ENCODE measurements around the gene MED31.

MED31 gene

DNA sequence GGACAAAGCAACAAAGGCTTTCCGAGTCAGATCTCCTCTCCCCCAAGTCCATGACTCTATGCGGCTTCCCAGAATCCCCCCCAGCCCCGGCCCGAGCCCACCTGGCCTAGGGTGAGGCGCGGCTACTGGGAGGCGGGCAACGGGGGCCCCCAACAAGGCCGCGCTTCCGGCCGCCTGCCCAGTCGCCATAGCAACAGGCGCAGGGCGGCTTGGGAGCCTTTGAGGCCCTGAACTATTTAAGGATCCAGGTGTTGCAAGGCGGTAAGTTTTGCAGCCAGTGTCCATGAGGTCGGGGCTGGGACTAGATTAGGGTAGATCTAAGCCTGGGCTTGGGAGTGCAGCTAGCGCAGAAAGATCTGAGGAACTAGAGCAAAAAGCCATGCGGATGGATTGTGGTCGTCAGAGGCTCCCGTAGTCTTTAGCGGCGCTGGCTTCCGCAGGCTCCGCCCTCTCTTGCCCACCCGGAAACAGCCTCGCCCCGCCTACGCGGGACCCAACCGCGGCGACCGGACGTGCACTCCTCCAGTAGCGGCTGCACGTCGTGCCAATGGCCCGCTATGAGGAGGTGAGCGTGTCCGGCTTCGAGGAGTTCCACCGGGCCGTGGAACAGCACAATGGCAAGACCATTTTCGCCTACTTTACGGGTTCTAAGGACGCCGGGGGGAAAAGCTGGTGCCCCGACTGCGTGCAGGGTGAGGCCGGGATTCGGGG lies 10.7 kb downstream of the MED31 start, which contains the start of the genes KIAA0753 and TXNDC17:
Gene KIAA0753, minus strand, starts transcription at position 176 of the 711 bp plus-strand sequence. CDS start 5,608 bp downstream, outside the sequence.
Gene TXNDC17, plus strand, starts transcription at position 525 of the 711 bp plus-strand sequence. Its CDS starts 23 bp downstream, at position 548.
- peaks cover 12 to 24% (median 13%) of the 10 kb centered on the region in 3 donors for H3K36me3 ChIP-seq
- H3K4me3 ChIP-seq = peak within 1 kb of the TSS; percentile 61 to 77
- peak within 1 kb of the TSS; percentile 66 to 84 for H3K27ac ChIP-seq
- intact Hi-C loops (cut with DNase I; ENCODE audit: low total_unique reads) = no loop called here
- TF ChIP-seq, protein P1, sequence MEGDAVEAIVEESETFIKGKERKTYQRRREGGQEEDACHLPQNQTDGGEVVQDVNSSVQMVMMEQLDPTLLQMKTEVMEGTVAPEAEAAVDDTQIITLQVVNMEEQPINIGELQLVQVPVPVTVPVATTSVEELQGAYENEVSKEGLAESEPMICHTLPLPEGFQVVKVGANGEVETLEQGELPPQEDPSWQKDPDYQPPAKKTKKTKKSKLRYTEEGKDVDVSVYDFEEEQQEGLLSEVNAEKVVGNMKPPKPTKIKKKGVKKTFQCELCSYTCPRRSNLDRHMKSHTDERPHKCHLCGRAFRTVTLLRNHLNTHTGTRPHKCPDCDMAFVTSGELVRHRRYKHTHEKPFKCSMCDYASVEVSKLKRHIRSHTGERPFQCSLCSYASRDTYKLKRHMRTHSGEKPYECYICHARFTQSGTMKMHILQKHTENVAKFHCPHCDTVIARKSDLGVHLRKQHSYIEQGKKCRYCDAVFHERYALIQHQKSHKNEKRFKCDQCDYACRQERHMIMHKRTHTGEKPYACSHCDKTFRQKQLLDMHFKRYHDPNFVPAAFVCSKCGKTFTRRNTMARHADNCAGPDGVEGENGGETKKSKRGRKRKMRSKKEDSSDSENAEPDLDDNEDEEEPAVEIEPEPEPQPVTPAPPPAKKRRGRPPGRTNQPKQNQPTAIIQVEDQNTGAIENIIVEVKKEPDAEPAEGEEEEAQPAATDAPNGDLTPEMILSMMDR (IDR thresholded peaks at IDR 0.05) = peak in 1 of 2 experiments; percentile 8
- no peaks in the 10 kb centered on the region for H3K27me3 ChIP-seq
- peaks cover 0 to 28% (median 21%) of the 10 kb centered on the region in 4 donors for H3K4me1 ChIP-seq
- peak; percentile 91 to 95 for DNase-seq
- H3K9me3 ChIP-seq = no peaks in the 10 kb centered on the region

DNA sequence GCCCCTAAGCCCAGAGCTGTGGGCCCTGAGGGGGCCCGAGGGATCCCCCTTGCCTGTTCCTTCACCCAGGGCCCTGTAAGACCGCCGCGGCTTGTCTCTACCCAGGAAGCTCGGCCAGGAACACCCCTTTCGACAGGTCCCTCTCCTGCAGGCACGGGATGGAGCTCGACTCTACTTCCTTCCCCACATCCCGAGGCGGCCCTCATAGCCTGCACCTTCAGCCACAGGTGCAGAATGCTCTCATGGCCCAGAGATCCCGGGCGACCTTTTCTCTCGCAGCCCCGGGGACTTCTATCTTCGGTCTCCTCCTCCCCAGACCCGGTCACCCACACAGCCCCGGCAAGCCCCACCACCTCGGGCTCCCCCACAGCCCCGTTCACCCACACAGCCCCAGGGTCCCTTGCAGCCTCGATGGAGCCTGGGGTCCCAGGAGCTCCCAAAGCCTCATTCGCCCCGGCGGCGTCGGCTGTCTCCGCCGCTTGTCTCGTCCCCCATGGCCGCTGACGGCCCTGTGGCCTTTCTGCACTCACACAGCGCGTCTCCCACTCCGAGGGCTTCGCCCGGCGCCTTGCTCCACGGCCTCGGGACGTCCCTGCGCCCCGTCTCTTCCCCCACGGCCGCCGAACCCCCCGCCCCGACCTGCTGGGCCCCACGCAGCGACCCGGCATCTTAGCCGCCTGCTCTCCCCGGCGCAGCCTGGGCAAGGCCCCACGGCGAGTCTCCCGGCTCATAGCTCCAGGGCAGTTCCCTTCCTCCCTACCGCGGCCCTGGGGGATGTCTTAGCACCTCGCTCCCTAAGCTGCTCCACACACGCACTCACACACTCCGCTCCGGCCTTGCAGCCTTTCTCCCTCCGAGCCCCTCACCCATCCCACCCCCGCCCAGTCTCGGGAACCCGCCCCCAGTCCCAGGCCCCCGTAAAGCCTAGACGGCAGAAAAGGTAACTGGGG lies 11.5 kb downstream of the MED31 start:
- peak in 1 of 2 donors; percentile 63 for DNase-seq
- TF ChIP-seq, protein P1 (IDR thresholded peaks at IDR 0.05) = no peak
- intact Hi-C loops (cut with DNase I; ENCODE audit: low total_unique reads) = no loop called here
- peaks cover 0 to 28% (median 21%) of the 10 kb centered on the region in 4 donors for H3K4me1 ChIP-seq
- no peaks in the 10 kb centered on the region for H3K9me3 ChIP-seq
- peak overlapping the region; percentile 61 to 77 for H3K4me3 ChIP-seq
- H3K36me3 ChIP-seq = peaks cover 12 to 19% (median 13%) of the 10 kb centered on the region in 3 donors
- H3K27me3 ChIP-seq = no peaks in the 10 kb centered on the region
- H3K27ac ChIP-seq = peak overlapping the region; percentile 66 to 84

DNA sequence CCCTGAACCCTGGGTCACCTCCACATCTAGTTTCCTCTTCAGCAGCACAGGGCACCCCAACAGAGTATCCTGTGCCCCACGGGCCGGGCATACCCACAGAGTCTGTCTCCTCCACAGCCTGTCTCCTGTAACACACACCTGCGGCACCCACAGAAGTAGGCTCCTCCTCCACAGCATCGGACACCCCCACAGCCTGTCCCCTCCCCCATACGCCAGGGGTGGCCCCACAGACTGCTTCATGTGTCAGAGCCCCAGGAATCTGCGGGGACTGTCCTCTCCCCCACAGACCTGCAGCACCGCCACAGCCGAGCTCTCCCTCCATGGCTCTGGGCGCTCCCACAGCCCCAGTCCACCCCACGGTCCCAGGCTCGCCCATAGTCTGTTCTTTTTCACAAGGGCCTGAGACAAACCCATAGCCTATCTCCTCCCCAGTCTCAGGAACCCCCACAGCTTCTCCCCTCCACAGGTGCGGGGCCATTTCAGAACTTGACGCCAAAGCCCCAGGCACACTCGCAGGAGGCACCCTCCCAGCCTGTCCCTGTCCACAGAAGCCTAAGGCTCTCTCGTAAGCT lies 12.3 kb downstream of the MED31 start:
- TF ChIP-seq, protein P1 (IDR thresholded peaks at IDR 0.05) = no peak
- H3K9me3 ChIP-seq = no peaks in the 10 kb centered on the region
- intact Hi-C loops (cut with DNase I; ENCODE audit: low total_unique reads) = no loop called here
- peak overlapping the region; percentile 66 to 84 for H3K27ac ChIP-seq
- DNase-seq = peak in 1 of 2 donors; percentile 62
- H3K4me3 ChIP-seq = peak overlapping the region; percentile 61 to 77
- H3K4me1 ChIP-seq = peaks cover 0 to 28% (median 21%) of the 10 kb centered on the region in 4 donors
- H3K27me3 ChIP-seq = no peaks in the 10 kb centered on the region
- H3K36me3 ChIP-seq = peaks cover 14 to 19% (median 15%) of the 10 kb centered on the region in 3 donors

DNA sequence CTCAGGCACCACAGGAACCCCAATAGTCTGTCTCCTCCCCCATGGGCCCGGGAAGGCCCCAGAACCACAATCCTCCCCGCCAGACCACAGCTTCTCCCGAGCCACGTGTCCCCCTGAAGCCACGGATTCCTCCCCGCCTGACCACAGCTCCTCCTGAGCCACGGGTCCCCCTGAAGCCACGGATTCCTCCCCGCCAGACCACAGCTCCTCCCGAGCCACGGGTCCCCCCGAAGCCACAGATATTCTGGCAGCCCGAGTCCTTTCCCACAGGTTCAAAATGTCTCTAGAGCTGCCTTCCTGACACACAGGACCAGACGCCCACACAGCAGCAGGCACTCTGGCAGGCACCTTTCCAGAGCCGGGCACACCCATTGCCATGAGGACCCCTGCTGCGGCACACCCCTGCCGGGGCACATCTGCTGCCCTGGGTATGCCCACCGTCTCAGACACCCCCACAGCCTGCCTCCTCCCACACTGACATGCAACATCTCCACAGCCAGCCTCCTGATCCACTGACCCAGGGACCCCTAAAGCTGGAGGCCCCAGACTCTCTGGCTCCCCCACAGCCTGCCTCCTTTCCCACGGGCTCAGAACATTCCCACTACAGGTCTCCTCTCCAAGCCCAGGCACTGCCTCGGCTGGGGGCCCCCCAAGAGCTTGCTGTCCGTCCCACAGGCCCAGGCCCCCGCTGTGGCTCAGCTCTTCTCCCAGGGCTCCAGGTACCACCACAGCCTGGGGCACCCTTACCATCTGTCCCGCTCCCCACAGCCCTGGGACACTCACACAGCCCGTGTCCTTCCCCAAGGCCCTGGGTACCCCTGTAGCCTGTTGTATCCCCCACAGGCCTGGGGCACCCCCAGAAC lies 13.1 kb downstream of the MED31 start:
- no peaks in the 10 kb centered on the region for H3K27me3 ChIP-seq
- H3K27ac ChIP-seq = no peak overlapping the region
- intact Hi-C loops (cut with DNase I; ENCODE audit: low total_unique reads) = no loop called here
- H3K36me3 ChIP-seq = peaks cover 14 to 19% (median 16%) of the 10 kb centered on the region in 3 donors
- DNase-seq = peak in 1 of 2 donors; percentile 64
- no peaks in the 10 kb centered on the region for H3K9me3 ChIP-seq
- TF ChIP-seq, protein P1 (IDR thresholded peaks at IDR 0.05) = no peak
- H3K4me1 ChIP-seq = peaks cover 0 to 28% (median 21%) of the 10 kb centered on the region in 4 donors
- no peak overlapping the region for H3K4me3 ChIP-seq
